Astrocyte (in vitro differentiated cells and primary cell): ENCODE results near the gene UBR3. TPM values are rescaled to one million over a fixed set of nuclear protein-coding genes. Genes with fewer than 3 reads are reported as not detected.

Experiments
- DNase-seq: peaks from one replicate; pipeline ENCODE4 v3.0.0-alpha.2; 2010; ENCODE audit warnings: low read depth
- FAIRE-seq: peaks from 2 replicates; lab custom pipeline; 2011; peaks lifted over from hg19 to GRCh38; lab: Jason Lieb, UNC
- H2AFZ ChIP-seq: 2 replicates; pipeline ENCODE4 v1.6.0; 2012; ENCODE audit warnings: low read depth, low read length, inconsistent platforms
- H3K27ac ChIP-seq: 2 replicates; pipeline ENCODE4 v1.5.1; 2011; ENCODE audit warnings: low read depth, low read length, inconsistent platforms
- H3K27me3 ChIP-seq: 2 replicates; pipeline ENCODE4 v1.6.0; 2011; ENCODE audit warnings: low read length, inconsistent platforms; ENCODE audit not compliant: insufficient read depth
- H3K36me3 ChIP-seq: 2 replicates; pipeline ENCODE4 v1.5.1; 2011; ENCODE audit warnings: low read length, inconsistent platforms; ENCODE audit not compliant: insufficient read depth
- H3K4me1 ChIP-seq: 2 replicates; pipeline ENCODE4 v1.5.1; 2011; ENCODE audit warnings: low read length, inconsistent platforms; ENCODE audit not compliant: insufficient read depth
- H3K4me2 ChIP-seq: 2 replicates; pipeline ENCODE4 v1.6.0; 2012; ENCODE audit warnings: low read length, inconsistent platforms
- H3K4me3 ChIP-seq: 2 replicates; pipeline ENCODE4 v1.5.1; 2011; ENCODE audit warnings: low read depth, mild to moderate bottlenecking, low read length, inconsistent platforms; ENCODE audit not compliant: insufficient read depth
- H3K79me2 ChIP-seq: 2 replicates; pipeline ENCODE4 v1.6.0; 2012; ENCODE audit warnings: mild to moderate bottlenecking, low read length, inconsistent platforms; ENCODE audit not compliant: insufficient read depth
- H3K9ac ChIP-seq: 2 replicates; pipeline ENCODE4 v1.6.0; 2012; ENCODE audit warnings: mild to moderate bottlenecking, low read length, inconsistent platforms
- H3K9me3 ChIP-seq: 2 replicates; pipeline ENCODE4 v1.5.1; 2012; ENCODE audit warnings: low read depth, mild to moderate bottlenecking, low read length, inconsistent platforms; ENCODE audit not compliant: insufficient read depth
- H4K20me1 ChIP-seq: 2 replicates; pipeline ENCODE4 v1.6.0; 2012; ENCODE audit warnings: low read length, inconsistent platforms; ENCODE audit not compliant: insufficient read depth
- H3K27ac Mint-ChIP-seq: one replicate; pipeline ENCODE4 v1.8.0; 2021; ENCODE audit warnings: mild to moderate bottlenecking, mixed read lengths; ENCODE audit not compliant: unreplicated experiment
- H3K27me3 Mint-ChIP-seq: one replicate; pipeline ENCODE4 v1.8.0; 2021; ENCODE audit warnings: low read depth, mixed read lengths; ENCODE audit not compliant: unreplicated experiment
- H3K36me3 Mint-ChIP-seq: one replicate; pipeline ENCODE4 v1.8.0; 2021; ENCODE audit warnings: low read depth, mixed read lengths; ENCODE audit not compliant: unreplicated experiment
- H3K4me1 Mint-ChIP-seq: one replicate; pipeline ENCODE4 v1.8.0; 2021; ENCODE audit warnings: low read depth, mixed read lengths; ENCODE audit not compliant: unreplicated experiment
- H3K4me3 Mint-ChIP-seq: one replicate; pipeline ENCODE4 v1.8.0; 2021; ENCODE audit warnings: mild to moderate bottlenecking, moderate library complexity, mixed read lengths; ENCODE audit not compliant: unreplicated experiment
- H3K9me3 Mint-ChIP-seq: one replicate; pipeline ENCODE4 v1.8.0; 2021; ENCODE audit warnings: mild to moderate bottlenecking, mixed read lengths; ENCODE audit not compliant: unreplicated experiment
- EZH2 ChIP-seq: IDR thresholded peaks from 2 replicates; pipeline ENCODE4 v1.6.1; 2012; ENCODE audit warnings: mild to moderate bottlenecking, low read length, inconsistent platforms; ENCODE audit not compliant: insufficient read depth
- total RNA-seq: library from RNA; stranded (reverse); gene quantifications from 2 replicates; pipeline ENCODE4 v1.2.1, GENCODE V29; 2021
- TF ChIP-seq, protein P1 (sequence below): IDR thresholded peaks from 2 replicates; pipeline ENCODE4 v1.5.1; 2011; ENCODE audit warnings: low read depth, mild to moderate bottlenecking, inconsistent platforms, low read length, moderate library complexity; ENCODE audit not compliant: insufficient read depth

The UBR3 gene
- total RNA-seq, 1 donor from 2014 or later, result 18.7 TPM

DNA sequence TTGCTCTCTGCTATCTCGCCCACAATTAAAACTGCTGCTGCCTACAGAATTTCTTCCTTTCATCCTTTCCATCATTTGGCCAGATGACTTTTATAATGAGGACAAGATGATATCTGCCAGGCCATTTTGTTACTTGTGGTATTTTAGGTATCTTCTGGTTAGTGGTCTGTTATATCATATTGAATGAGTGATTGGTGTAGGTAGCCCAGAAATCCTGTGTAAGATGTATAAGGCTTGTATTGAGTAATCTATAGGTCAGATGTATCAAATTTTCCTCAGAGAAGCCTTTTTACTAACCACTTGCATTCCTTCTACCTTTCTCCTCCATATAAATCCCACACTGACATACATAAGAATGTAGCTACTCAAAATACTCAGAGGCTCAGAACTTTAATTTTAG is 118.3 kb downstream of the UBR3 start:
- DNase-seq, result no peak
- H3K27me3 ChIP-seq, result no peaks in the 10 kb centered on the region
- no peak for FAIRE-seq
- Mint-ChIP-seq H3K36me3 (no peaks in the 10 kb centered on the region), H3K27ac (peak overlapping the region; percentile 23), H3K9me3 (no peaks in the 10 kb centered on the region), H3K27me3 (no peaks in the 10 kb centered on the region), H3K4me1 (no peaks in the 10 kb centered on the region), H3K4me3 (no peak overlapping the region)
- no peaks in the 10 kb centered on the region for H4K20me1 ChIP-seq
- peaks cover 10% of the 10 kb centered on the region for H3K36me3 ChIP-seq
- H3K9ac ChIP-seq, result no peak overlapping the region
- TF ChIP-seq EZH2, result no peak
- TF ChIP-seq, protein P1, sequence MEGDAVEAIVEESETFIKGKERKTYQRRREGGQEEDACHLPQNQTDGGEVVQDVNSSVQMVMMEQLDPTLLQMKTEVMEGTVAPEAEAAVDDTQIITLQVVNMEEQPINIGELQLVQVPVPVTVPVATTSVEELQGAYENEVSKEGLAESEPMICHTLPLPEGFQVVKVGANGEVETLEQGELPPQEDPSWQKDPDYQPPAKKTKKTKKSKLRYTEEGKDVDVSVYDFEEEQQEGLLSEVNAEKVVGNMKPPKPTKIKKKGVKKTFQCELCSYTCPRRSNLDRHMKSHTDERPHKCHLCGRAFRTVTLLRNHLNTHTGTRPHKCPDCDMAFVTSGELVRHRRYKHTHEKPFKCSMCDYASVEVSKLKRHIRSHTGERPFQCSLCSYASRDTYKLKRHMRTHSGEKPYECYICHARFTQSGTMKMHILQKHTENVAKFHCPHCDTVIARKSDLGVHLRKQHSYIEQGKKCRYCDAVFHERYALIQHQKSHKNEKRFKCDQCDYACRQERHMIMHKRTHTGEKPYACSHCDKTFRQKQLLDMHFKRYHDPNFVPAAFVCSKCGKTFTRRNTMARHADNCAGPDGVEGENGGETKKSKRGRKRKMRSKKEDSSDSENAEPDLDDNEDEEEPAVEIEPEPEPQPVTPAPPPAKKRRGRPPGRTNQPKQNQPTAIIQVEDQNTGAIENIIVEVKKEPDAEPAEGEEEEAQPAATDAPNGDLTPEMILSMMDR, result no peak
- H3K4me1 ChIP-seq, result no peaks in the 10 kb centered on the region
- no peaks in the 10 kb centered on the region for H3K9me3 ChIP-seq
- no peak overlapping the region for H3K27ac ChIP-seq
- H3K4me3 ChIP-seq, result no peak overlapping the region
- no peaks in the 10 kb centered on the region for H3K79me2 ChIP-seq
- H3K4me2 ChIP-seq, result no peak overlapping the region
- no peak overlapping the region for H2AFZ ChIP-seq

- Mint-ChIP-seq H3K27ac (no peak overlapping the region), H3K4me3 (no peak overlapping the region), H3K36me3 (no peaks in the 10 kb centered on the region), H3K9me3 (no peaks in the 10 kb centered on the region), H3K27me3 (no peaks in the 10 kb centered on the region), H3K4me1 (no peaks in the 10 kb centered on the region)
- no peak for DNase-seq
- H3K79me2 ChIP-seq, result no peaks in the 10 kb centered on the region
- FAIRE-seq, result no peak
- no peak overlapping the region for H3K4me2 ChIP-seq
- no peak overlapping the region for H2AFZ ChIP-seq
- peaks cover 10% of the 10 kb centered on the region for H3K36me3 ChIP-seq
- no peaks in the 10 kb centered on the region for H3K27me3 ChIP-seq
- H3K4me3 ChIP-seq, result no peak overlapping the region
- H3K4me1 ChIP-seq, result no peaks in the 10 kb centered on the region
- H3K9ac ChIP-seq, result no peak overlapping the region
- TF ChIP-seq, protein P1, result no peak
- TF ChIP-seq EZH2, result no peak
- H4K20me1 ChIP-seq, result no peaks in the 10 kb centered on the region
- no peaks in the 10 kb centered on the region for H3K9me3 ChIP-seq
- no peak overlapping the region for H3K27ac ChIP-seq
Measured at GRCh38 chr2:169946092-169946491, 118.8 kb downstream of the UBR3 start.

DNA sequence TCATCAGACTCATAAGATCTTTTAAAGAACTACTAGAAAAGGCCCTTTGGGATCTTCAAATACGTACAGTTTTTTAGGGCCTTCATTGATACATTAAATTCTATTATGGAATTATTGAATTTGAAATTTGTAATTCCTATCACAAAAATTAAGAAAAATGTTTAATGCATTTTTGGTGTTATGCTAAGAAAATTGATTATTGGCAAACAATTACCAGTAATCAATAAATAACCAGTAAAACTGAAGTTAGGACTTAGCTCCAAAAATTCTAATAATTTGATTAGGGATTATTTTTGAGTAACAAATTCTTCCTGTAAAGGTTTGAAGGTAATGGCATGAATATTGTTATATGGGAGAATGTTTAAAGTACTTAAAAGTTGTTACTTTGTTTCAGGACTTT is 119.3 kb downstream of the UBR3 start:
- H3K27ac Mint-ChIP-seq, result no peak overlapping the region
- no peaks in the 10 kb centered on the region for H3K36me3 Mint-ChIP-seq
- Histone ChIP-seq H3K4me1 (no peaks in the 10 kb centered on the region), H3K27ac (no peak overlapping the region), H3K36me3 (peaks cover 10% of the 10 kb centered on the region), H3K4me2 (no peak overlapping the region), H3K27me3 (no peaks in the 10 kb centered on the region), H4K20me1 (no peaks in the 10 kb centered on the region), H3K9ac (no peak overlapping the region), H2AFZ (no peak overlapping the region), H3K79me2 (no peaks in the 10 kb centered on the region), H3K9me3 (no peaks in the 10 kb centered on the region), H3K4me3 (no peak overlapping the region)
- no peak for TF ChIP-seq EZH2
- TF ChIP-seq, protein P1, result no peak
- no peaks in the 10 kb centered on the region for H3K27me3 Mint-ChIP-seq
- no peaks in the 10 kb centered on the region for H3K4me1 Mint-ChIP-seq
- H3K4me3 Mint-ChIP-seq, result no peak overlapping the region
- FAIRE-seq, result no peak
- H3K9me3 Mint-ChIP-seq, result no peaks in the 10 kb centered on the region
- DNase-seq, result no peak
